Embryonic facial prominence (tissue), 1 donor: ENCODE measurements around the gene USP34.
"Not testable (repeated sequence)": the region's sequence is repeated elsewhere in the genome, so short reads cannot be mapped to it uniquely, and the experiment has no call there.

Source experiments
- DNase-seq: peaks from one replicate; pipeline ENCODE4 v3.0.0-alpha.2; 2016; ENCODE audit errors: extremely low spot score

The USP34 gene

GRCh38 chr2:61426267-61426897 is 44.5 kb downstream of the USP34 start:
- DNase-seq = no peak

GRCh38 chr2:61425605-61426155 is 45.2 kb downstream of the USP34 start:
- no peak for DNase-seq

DNA sequence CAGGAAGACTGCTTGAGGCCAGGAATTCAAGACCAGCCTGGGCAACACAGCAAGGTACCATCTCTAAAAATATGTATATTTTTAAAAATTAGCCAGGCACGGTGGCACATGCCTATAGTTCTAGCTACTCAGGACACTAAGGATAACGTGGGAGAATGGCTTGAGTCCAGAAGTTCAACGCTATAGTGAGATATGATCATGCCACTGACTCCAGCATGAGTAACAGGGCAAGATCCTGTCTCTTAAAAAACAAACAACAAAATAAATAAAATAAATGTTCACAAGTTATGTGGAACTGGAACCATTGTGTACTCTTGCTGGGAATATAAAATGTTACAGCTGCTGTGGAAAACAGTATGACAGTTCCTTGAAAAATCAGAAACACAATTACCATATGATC is 47.2 kb downstream of the USP34 start:
- no peak for DNase-seq

DNA sequence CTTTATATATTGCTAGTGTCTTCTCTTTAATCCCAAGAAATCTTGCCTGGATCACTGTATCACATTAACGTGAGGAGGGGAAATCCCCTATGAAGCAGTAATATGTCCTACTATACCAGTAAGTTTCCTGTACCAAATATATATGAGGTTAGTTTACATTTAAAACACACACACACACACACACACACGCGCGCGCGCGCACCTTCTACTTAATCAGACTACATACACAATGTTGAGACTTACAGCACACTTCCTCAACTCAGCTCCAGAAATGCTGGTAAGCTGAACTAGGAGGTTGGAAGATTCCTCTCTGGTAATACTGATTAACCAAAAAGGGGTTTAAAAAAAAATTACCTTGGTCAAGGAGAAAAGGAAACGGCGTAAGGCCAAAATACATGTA is 49.3 kb downstream of the USP34 start:
- no peak for DNase-seq

- DNase-seq = no peak
Measured at GRCh38 chr2:61420991-61421544, 49.8 kb downstream of the USP34 start.

- no peak for DNase-seq
Measured at GRCh38 chr2:61419570-61419969, 51.3 kb downstream of the USP34 start.

- DNase-seq = no peak
Measured at GRCh38 chr2:61419129-61419528, 51.8 kb downstream of the USP34 start.

GRCh38 chr2:61416871-61417645 is 53.8 kb downstream of the USP34 start:
- no peak for DNase-seq

DNA sequence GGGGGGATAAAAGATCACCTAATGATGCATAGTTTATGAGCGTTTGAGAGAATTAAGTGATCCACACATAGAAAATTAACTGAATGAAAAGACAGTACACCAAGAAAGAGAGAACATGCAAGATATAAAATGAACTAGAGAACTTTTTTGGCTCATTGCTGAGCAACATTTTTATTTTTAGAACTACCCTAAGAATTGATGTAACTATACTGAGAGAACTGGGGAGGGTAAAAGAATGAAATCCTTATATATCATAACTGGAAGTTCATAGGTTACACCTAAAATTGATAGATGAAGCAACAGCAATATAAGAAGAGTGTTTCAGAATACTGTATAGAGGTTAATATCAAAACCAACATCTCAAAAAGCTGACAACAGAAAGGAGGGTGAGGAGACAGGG is 55.6 kb downstream of the USP34 start:
- no peak for DNase-seq

DNA sequence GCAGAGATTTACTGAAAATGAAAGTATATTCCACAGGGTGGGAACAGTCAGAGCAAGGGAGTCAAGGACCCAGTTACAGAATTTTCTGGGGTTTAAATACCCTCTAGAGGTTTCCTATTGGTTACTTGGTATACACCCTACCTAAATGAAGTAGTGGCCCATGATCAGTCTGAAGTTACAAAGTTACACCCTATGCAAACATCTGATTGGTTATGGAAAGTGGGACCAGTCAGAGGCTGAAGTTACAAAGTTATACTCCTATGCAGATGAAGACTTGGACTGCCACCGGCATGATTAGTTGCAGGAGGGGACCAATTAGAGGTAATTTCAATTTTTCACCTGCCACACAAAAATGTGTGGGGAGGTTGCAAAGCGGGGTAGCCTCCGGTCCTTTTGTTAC is 56.2 kb downstream of the USP34 start:
- no peak for DNase-seq

- no peak for DNase-seq
Measured at GRCh38 chr2:61411109-61411508, 59.8 kb downstream of the USP34 start.

- no peak for DNase-seq
Measured at GRCh38 chr2:61410185-61410584, 60.7 kb downstream of the USP34 start.

GRCh38 chr2:61405813-61406212 is 65.1 kb downstream of the USP34 start:
- DNase-seq = no peak

DNA sequence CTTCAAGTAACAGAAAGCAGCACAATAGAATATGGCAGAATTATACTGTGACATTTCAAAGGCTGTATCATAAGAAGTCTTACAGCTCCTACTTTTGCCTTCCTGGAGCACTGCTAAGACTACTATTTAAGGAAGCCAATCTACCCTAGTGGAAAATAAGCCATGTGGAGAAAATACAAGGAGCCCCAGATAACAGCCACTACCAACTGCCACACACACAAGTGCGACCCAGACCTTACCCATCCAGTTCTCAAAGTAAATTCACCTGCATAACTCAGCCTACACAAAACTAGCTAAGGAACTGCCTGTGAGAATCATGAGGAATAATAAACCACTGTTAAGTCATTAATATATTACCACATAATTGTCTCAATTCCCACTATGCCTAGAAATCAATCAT is 66.4 kb downstream of the USP34 start:
- DNase-seq = no peak

DNA sequence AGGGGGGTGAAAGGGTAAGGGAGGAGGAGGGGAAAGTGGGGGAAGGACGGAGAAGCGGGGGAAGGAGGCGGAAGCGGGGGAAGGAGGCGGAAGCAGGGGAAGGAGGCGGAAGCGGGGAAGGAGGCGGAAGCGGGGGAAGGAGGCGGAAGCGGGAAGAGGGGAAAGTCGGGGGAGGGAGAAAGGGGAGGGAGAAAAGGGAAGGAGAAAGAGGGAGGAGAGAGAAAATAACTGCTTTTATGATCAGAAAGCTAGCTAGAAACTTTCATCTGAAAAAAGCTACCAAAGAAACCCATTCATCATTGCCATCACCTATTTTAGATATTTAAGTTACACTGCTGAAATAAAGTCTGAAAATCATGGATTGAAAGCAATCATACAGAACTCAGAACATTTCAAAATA is 72.5 kb downstream of the USP34 start:
- DNase-seq = no peak

DNA sequence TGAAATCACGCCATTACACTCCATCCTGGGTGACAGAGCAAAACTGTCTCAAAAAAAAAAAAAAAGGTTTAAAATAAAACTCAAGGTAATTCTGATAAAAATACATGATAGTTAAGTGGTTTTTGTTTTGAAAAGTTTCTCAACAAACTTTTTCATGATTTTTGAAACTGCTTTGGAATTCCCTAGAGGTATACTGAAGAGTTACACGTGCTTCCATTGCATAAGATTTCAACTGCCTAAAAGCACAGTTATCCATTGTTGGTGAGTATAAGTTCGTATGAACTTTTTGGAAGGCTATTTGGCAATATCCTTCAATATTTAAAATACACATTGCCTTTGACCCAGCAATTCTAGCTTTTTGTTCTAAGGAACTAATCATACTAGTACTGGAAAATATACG is 74.9 kb downstream of the USP34 start:
- DNase-seq = no peak

- not testable (repeated sequence) for DNase-seq
Measured at GRCh38 chr2:61387588-61387987, 83.3 kb downstream of the USP34 start.

GRCh38 chr2:61380882-61381197 is 90.0 kb downstream of the USP34 start:
- DNase-seq = not testable (repeated sequence)

DNA sequence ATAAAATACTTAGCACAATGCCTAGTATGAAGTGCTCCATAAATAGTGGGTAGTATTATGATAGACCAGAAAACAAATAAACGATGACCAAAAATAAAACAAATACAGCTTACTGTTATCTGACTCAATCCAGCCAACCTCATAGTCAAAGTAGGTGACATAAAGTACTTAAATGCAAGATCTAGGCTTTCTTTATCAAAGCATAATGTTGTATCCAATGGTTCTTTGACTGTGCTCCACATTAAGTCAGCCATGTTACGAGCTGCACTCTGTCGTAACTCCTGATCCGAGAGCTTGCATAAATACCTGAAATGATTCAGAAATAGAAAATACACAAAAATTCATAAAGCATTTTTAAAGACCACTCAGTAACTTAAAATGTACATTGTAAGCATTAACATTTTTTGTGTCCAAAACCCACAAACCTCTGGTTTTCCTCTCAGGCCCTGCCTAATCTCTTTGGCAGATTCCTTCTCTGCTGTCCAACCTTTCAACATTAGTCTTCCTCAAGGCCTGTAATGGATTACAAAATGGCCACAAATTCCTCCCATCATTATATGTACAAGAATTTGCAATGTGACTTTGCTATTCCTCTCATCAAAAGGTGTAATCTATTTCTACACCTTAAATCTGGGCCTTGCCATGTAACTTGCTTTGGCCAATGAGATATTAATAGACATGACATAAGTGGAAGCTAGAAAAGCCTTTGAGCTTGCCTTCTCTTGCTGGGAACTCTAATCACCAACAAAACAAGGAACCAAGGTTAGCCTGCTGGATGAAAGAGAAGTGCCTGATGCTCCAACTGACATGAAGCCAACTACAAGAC is 90.6 kb downstream of the USP34 start:
- DNase-seq = no peak

GRCh38 chr2:61379521-61379920 is 91.4 kb downstream of the USP34 start:
- no peak for DNase-seq

DNA sequence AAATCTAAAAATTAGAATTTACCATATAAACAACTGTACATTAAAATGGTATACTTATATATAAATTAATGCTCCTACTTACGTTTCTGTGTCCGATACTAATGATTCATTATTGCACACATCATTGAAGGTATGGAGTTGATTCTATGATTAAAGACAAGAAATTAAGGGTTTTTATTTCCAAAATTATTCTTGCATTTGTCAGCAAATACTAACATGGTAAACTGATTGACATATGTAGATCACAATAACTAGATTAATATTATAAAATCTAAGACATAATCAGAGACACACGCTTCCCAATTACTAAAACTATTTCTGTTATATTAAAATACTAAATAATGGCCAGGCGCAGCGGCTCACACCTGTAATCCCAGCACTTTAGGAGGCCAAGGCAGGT is 92.6 kb downstream of the USP34 start:
- no peak for DNase-seq

GRCh38 chr2:61377046-61377445 is 93.8 kb downstream of the USP34 start:
- DNase-seq = no peak
